Measurements from ENCODE around the gene TBCK. TPM values are rescaled to one million over a fixed set of nuclear protein-coding genes. Genes with fewer than 3 reads are reported as not detected.

The TBCK gene
- total RNA-seq, 1 experiment from 2014 or later, result 28.6 TPM

DNA sequence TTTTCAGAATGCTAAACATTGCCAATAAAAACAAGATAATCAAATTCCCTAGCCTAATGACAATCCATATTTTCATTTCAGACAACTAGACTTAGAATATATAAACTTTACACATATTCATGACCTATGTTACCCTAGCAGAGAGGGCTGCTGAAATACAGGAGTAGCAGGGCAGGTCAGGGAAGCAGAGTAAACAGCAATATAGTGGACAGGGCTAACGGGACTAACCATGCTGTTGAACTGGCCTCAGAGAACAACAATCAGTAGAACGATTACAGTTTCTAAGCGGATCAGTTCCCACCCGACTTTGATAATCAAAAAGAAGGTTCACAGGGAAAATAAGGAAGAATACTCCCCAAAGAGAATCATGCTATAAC lies 14.0 kb downstream of the TBCK start (continued):
- TF ChIP-seq, protein P1, sequence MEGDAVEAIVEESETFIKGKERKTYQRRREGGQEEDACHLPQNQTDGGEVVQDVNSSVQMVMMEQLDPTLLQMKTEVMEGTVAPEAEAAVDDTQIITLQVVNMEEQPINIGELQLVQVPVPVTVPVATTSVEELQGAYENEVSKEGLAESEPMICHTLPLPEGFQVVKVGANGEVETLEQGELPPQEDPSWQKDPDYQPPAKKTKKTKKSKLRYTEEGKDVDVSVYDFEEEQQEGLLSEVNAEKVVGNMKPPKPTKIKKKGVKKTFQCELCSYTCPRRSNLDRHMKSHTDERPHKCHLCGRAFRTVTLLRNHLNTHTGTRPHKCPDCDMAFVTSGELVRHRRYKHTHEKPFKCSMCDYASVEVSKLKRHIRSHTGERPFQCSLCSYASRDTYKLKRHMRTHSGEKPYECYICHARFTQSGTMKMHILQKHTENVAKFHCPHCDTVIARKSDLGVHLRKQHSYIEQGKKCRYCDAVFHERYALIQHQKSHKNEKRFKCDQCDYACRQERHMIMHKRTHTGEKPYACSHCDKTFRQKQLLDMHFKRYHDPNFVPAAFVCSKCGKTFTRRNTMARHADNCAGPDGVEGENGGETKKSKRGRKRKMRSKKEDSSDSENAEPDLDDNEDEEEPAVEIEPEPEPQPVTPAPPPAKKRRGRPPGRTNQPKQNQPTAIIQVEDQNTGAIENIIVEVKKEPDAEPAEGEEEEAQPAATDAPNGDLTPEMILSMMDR (IDR thresholded peaks at IDR 0.05), result no peak
- TF ChIP-seq, protein P2, sequence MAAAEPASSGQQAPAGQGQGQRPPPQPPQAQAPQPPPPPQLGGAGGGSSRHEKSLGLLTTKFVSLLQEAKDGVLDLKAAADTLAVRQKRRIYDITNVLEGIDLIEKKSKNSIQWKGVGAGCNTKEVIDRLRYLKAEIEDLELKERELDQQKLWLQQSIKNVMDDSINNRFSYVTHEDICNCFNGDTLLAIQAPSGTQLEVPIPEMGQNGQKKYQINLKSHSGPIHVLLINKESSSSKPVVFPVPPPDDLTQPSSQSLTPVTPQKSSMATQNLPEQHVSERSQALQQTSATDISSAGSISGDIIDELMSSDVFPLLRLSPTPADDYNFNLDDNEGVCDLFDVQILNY (CRISPR knock-in tag; IDR thresholded peaks at IDR 0.05), result no peak
- TF ChIP-seq ATF1 (CRISPR knock-in tag; IDR thresholded peaks at IDR 0.05) (no peak), SOX15 (CRISPR knock-in tag; IDR thresholded peaks at IDR 0.05) (no peak), RELA (CRISPR knock-in tag; IDR thresholded peaks at IDR 0.05; ENCODE audit: borderline replicate concordance) (no peak), OVOL2 (CRISPR knock-in tag; IDR thresholded peaks at IDR 0.05; ENCODE audit: borderline replicate concordance) (no peak)
- TF ChIP-seq, protein P3, sequence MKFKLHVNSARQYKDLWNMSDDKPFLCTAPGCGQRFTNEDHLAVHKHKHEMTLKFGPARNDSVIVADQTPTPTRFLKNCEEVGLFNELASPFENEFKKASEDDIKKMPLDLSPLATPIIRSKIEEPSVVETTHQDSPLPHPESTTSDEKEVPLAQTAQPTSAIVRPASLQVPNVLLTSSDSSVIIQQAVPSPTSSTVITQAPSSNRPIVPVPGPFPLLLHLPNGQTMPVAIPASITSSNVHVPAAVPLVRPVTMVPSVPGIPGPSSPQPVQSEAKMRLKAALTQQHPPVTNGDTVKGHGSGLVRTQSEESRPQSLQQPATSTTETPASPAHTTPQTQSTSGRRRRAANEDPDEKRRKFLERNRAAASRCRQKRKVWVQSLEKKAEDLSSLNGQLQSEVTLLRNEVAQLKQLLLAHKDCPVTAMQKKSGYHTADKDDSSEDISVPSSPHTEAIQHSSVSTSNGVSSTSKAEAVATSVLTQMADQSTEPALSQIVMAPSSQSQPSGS (CRISPR knock-in tag; IDR thresholded peaks at IDR 0.05; ENCODE audit: borderline replicate concordance, low read depth), result no peak
- TF ChIP-seq, protein P4, sequence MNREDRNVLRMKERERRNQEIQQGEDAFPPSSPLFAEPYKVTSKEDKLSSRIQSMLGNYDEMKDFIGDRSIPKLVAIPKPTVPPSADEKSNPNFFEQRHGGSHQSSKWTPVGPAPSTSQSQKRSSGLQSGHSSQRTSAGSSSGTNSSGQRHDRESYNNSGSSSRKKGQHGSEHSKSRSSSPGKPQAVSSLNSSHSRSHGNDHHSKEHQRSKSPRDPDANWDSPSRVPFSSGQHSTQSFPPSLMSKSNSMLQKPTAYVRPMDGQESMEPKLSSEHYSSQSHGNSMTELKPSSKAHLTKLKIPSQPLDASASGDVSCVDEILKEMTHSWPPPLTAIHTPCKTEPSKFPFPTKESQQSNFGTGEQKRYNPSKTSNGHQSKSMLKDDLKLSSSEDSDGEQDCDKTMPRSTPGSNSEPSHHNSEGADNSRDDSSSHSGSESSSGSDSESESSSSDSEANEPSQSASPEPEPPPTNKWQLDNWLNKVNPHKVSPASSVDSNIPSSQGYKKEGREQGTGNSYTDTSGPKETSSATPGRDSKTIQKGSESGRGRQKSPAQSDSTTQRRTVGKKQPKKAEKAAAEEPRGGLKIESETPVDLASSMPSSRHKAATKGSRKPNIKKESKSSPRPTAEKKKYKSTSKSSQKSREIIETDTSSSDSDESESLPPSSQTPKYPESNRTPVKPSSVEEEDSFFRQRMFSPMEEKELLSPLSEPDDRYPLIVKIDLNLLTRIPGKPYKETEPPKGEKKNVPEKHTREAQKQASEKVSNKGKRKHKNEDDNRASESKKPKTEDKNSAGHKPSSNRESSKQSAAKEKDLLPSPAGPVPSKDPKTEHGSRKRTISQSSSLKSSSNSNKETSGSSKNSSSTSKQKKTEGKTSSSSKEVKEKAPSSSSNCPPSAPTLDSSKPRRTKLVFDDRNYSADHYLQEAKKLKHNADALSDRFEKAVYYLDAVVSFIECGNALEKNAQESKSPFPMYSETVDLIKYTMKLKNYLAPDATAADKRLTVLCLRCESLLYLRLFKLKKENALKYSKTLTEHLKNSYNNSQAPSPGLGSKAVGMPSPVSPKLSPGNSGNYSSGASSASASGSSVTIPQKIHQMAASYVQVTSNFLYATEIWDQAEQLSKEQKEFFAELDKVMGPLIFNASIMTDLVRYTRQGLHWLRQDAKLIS (CRISPR knock-in tag; IDR thresholded peaks at IDR 0.05; ENCODE audit: borderline replicate concordance), result no peak
- TF ChIP-seq, protein P5, sequence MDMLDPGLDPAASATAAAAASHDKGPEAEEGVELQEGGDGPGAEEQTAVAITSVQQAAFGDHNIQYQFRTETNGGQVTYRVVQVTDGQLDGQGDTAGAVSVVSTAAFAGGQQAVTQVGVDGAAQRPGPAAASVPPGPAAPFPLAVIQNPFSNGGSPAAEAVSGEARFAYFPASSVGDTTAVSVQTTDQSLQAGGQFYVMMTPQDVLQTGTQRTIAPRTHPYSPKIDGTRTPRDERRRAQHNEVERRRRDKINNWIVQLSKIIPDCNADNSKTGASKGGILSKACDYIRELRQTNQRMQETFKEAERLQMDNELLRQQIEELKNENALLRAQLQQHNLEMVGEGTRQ (CRISPR knock-in tag; IDR thresholded peaks at IDR 0.05), result no peak

DNA sequence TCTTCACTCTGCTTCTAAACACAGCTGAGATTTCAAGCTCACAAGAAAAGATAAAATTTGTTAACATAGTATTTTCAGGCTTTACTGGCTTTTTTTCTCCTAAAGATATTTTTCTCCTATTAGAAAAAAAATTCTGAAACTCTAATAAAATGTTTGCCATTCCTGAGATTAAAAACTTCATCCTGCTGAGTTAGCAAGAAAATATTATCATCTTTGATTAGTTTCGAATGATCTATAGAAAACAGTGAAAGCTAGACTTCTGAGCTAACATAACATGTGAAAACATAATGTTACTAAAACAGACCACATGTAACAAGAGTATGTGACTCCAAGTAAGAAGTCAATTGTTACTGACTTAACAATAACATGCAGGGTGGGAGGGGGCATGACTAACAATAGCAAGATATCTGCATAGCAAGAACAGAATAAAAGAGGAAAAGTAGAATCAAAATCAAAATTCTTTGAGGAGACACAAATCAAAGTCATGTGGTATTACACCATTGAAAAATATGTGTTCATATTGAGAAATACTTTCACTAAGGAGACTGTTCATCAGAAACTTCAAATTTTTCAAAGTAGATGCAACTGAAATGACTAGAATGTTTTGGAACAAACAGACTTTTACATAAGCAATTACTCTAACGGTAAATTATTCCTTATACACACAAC lies 14.5 kb downstream of the TBCK start:
- no peak for DNase-seq (ENCODE audit: low spot score)
- TF ChIP-seq PRRX2 (CRISPR knock-in tag; IDR thresholded peaks at IDR 0.05) (no peak), OVOL2 (CRISPR knock-in tag; IDR thresholded peaks at IDR 0.05; ENCODE audit: borderline replicate concordance) (no peak), TP53 (CRISPR knock-in tag; IDR thresholded peaks at IDR 0.05) (no peak), SMAD4 (CRISPR knock-in tag; IDR thresholded peaks at IDR 0.05) (no peak)
- TF ChIP-seq, protein P6, sequence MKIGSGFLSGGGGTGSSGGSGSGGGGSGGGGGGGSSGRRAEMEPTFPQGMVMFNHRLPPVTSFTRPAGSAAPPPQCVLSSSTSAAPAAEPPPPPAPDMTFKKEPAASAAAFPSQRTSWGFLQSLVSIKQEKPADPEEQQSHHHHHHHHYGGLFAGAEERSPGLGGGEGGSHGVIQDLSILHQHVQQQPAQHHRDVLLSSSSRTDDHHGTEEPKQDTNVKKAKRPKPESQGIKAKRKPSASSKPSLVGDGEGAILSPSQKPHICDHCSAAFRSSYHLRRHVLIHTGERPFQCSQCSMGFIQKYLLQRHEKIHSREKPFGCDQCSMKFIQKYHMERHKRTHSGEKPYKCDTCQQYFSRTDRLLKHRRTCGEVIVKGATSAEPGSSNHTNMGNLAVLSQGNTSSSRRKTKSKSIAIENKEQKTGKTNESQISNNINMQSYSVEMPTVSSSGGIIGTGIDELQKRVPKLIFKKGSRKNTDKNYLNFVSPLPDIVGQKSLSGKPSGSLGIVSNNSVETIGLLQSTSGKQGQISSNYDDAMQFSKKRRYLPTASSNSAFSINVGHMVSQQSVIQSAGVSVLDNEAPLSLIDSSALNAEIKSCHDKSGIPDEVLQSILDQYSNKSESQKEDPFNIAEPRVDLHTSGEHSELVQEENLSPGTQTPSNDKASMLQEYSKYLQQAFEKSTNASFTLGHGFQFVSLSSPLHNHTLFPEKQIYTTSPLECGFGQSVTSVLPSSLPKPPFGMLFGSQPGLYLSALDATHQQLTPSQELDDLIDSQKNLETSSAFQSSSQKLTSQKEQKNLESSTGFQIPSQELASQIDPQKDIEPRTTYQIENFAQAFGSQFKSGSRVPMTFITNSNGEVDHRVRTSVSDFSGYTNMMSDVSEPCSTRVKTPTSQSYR (CRISPR knock-in tag; IDR thresholded peaks at IDR 0.05), result no peak
- TF ChIP-seq, protein P7, sequence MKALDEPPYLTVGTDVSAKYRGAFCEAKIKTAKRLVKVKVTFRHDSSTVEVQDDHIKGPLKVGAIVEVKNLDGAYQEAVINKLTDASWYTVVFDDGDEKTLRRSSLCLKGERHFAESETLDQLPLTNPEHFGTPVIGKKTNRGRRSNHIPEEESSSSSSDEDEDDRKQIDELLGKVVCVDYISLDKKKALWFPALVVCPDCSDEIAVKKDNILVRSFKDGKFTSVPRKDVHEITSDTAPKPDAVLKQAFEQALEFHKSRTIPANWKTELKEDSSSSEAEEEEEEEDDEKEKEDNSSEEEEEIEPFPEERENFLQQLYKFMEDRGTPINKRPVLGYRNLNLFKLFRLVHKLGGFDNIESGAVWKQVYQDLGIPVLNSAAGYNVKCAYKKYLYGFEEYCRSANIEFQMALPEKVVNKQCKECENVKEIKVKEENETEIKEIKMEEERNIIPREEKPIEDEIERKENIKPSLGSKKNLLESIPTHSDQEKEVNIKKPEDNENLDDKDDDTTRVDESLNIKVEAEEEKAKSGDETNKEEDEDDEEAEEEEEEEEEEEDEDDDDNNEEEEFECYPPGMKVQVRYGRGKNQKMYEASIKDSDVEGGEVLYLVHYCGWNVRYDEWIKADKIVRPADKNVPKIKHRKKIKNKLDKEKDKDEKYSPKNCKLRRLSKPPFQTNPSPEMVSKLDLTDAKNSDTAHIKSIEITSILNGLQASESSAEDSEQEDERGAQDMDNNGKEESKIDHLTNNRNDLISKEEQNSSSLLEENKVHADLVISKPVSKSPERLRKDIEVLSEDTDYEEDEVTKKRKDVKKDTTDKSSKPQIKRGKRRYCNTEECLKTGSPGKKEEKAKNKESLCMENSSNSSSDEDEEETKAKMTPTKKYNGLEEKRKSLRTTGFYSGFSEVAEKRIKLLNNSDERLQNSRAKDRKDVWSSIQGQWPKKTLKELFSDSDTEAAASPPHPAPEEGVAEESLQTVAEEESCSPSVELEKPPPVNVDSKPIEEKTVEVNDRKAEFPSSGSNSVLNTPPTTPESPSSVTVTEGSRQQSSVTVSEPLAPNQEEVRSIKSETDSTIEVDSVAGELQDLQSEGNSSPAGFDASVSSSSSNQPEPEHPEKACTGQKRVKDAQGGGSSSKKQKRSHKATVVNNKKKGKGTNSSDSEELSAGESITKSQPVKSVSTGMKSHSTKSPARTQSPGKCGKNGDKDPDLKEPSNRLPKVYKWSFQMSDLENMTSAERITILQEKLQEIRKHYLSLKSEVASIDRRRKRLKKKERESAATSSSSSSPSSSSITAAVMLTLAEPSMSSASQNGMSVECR (CRISPR knock-in tag; IDR thresholded peaks at IDR 0.05; ENCODE audit: borderline replicate concordance), result no peak
- Mint-ChIP-seq H3K27me3 (ENCODE audit: low read depth) (no peaks in the 10 kb centered on the region), H3K4me1 (peaks cover 50% of the 10 kb centered on the region), H3K36me3 (peaks cover 9% of the 10 kb centered on the region), H3K27ac (peak overlapping the region; percentile 28; the same call in 1 of the 2 replicates), H3K4me3 (no peak overlapping the region), H3K9me3 (peaks cover 6% of the 10 kb centered on the region)
- ChIA-PET POLR2A (interaction anchor here (1.5 kb wide), 1 partner anchor 14 kb away, joined by 3 read pairs; the partner anchor contains the start of gene TBCK), CTCF (no interaction called here)
- no peak for ATAC-seq

Measured in WTC11 (cell line).